ENCODE data around the gene KRTAP10-6.
"Not testable (repeated sequence)": the region's sequence is repeated elsewhere in the genome, so short reads cannot be mapped to it uniquely, and the experiment has no call there.

The KRTAP10-6 gene

DNA sequence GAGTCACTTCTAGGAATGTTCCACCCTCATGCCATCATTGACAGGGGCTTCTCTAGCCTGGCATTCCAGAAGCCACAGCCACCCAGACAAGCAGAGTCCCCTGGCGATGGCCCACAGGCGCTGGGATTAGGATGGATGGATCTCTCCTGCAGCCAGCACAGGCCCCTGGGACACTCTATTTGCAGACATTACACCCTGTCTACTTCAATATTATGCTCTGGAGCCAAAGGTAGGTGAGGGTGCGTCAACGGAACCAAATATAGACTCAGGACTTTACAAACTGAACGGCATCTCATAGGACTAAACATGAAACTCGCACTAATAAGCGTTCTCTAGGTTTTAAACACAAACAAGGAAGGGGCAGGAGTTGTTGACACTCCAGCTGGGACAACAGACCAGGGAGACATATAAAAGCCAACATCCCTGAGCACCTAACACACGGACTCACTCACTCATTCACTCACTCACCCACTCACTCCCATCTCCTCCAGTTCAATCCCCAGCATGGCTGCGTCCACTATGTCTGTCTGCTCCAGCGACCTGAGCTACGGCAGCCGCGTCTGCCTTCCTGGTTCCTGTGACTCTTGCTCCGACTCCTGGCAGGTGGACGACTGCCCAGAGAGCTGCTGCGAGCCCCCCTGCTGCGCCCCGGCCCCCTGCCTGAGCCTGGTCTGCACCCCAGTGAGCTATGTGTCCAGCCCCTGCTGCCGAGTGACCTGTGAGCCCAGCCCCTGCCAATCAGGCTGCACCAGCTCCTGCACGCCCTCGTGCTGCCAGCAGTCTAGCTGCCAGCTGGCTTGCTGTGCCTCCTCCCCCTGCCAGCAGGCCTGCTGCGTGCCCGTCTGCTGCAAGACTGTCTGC, 8.0 kb upstream of the KRTAP10-6 start, which contains the start of gene KRTAP10-7:
TSS of gene KRTAP10-7 (plus strand) at position 480 of the 861 bp plus-strand sequence. CDS start at position 505, 25 bp downstream.
- H3K4me1 ChIP-seq (ENCODE audit: control insufficient read depth, insufficient read depth, low read length); H3K27ac ChIP-seq (ENCODE audit: insufficient read depth, low read depth, low read length, poor library complexity, severe bottlenecking); H3K9me3 ChIP-seq (ENCODE audit: control insufficient read depth, low read length); H3K36me3 ChIP-seq (ENCODE audit: control insufficient read depth, insufficient read depth, low read length); H3K4me3 ChIP-seq (ENCODE audit: insufficient read depth, low read depth, low read length); H3K27me3 ChIP-seq (ENCODE audit: control insufficient read depth, insufficient read depth, low read length, poor library complexity, severe bottlenecking): not testable (repeated sequence)
- WGBS, 2 experiments: 89 to 90% methylated on average over 23 of the region's 23 CpGs

DNA sequence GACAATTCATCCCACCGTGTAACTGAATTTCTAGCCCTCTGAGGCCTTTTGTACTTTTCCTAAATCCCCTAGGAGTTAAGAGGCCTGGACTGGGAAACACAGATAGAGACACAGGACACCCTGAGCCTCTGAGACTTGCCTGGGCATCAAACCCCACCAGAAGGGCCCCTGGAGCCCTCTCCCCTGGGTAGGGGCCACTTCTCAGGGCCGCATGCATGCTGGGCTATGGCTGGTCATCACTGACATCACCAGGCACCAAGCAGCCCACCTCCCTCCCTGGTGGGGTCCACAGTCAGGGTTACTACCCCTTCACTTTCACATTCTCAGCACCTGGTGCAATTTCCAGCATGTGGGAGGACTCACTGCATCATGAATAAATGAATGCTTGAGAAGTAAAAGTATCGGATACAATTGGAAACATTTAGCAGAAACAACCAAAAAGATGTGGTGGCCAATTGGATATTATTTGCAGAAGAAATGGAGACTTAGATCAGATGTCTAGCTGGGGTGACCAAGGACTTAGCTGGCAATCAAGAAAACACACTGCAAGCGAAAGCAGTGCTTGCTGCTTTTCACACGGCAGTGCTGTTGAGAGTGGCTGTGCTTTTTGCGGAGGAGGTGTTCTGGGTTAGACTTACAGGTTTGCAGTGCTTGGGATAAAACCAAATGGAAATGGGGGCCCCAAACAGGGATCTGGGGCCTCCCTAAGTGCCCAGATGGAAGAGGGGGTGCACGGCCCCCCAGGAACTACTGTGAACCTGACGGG, 7.1 kb upstream of the KRTAP10-6 start:
- H3K27me3 ChIP-seq (ENCODE audit: control insufficient read depth, insufficient read depth, low read length, poor library complexity, severe bottlenecking): no peaks in the 10 kb centered on the region
- no peaks in the 10 kb centered on the region for H3K9me3 ChIP-seq (ENCODE audit: control insufficient read depth, low read length)
- no peak overlapping the region for H3K27ac ChIP-seq (ENCODE audit: insufficient read depth, low read depth, low read length, poor library complexity, severe bottlenecking)
- no peak overlapping the region for H3K4me3 ChIP-seq (ENCODE audit: insufficient read depth, low read depth, low read length)
- H3K36me3 ChIP-seq (ENCODE audit: control insufficient read depth, insufficient read depth, low read length): no peaks in the 10 kb centered on the region
- H3K4me1 ChIP-seq (ENCODE audit: control insufficient read depth, insufficient read depth, low read length): no peaks in the 10 kb centered on the region
- WGBS, 2 experiments: 82 to 85% methylated on average over 8 of the region's 8 CpGs

DNA sequence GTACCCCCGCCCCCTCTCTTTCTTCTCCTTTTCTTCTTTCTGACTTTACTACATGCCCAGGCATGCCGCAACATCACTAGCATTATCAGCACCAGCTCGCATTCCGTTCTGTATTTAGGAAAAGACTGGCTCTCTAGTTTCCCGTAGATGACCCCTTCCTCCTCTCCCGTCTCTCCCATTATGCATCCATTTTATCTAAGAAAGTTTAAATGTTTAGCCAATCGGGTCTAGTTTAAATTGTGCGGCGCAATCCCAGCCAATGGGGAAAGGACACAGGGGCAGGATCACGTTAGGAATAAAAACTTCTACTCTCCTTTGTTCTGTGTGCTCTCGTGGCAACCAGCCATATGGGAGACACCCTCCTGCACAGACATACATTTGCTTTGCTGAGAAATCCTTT, 5.8 kb upstream of the KRTAP10-6 start:
- H3K4me3 ChIP-seq (ENCODE audit: insufficient read depth, low read depth, low read length): no peak overlapping the region
- 60 to 62% methylated on average over 11 of the region's 11 CpGs for WGBS, 2 experiments
- peaks cover 4% of the 10 kb centered on the region for H3K4me1 ChIP-seq (ENCODE audit: control insufficient read depth, insufficient read depth, low read length)
- peak overlapping the region; percentile 76 for H3K27ac ChIP-seq (ENCODE audit: insufficient read depth, low read depth, low read length, poor library complexity, severe bottlenecking)
- no peaks in the 10 kb centered on the region for H3K9me3 ChIP-seq (ENCODE audit: control insufficient read depth, low read length)
- H3K27me3 ChIP-seq (ENCODE audit: control insufficient read depth, insufficient read depth, low read length, poor library complexity, severe bottlenecking): no peaks in the 10 kb centered on the region
- no peaks in the 10 kb centered on the region for H3K36me3 ChIP-seq (ENCODE audit: control insufficient read depth, insufficient read depth, low read length)

DNA sequence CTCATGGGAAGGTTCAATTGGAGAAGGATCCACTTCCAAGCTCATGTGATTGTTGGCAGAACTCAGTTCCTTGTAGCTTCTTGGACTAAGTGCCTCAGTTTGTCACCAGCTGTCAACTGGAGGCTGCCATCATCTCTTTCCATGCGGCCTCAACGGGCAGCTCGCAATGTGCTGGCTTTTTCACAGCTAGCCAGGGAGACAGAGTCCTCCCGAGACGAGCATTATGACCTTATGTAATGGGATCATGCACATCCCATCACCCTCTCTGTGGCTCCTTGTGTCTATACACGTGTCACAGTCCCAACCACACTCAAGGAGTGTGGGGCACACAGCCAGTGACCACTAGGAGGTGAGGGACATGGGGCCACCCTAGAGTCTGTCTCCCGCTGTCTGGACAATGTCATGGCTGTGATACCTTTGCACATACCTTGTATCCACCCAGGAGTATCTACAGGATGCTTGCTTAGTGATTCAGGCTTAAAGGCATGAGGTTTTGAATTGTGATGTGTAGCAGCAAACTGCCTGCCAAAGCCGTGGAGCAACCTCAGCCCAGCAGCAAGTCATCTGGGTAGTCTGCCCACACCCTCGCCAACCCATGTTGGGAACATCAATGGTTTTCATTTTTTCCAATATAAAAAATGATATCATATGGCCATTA, 3.9 kb upstream of the KRTAP10-6 start:
- Histone ChIP-seq H3K27ac (ENCODE audit: insufficient read depth, low read depth, low read length, poor library complexity, severe bottlenecking) (no peak overlapping the region), H3K4me3 (ENCODE audit: insufficient read depth, low read depth, low read length) (no peak overlapping the region), H3K27me3 (ENCODE audit: control insufficient read depth, insufficient read depth, low read length, poor library complexity, severe bottlenecking) (no peaks in the 10 kb centered on the region), H3K4me1 (ENCODE audit: control insufficient read depth, insufficient read depth, low read length) (peaks cover 12% of the 10 kb centered on the region), H3K36me3 (ENCODE audit: control insufficient read depth, insufficient read depth, low read length) (no peaks in the 10 kb centered on the region), H3K9me3 (ENCODE audit: control insufficient read depth, low read length) (no peaks in the 10 kb centered on the region)
- WGBS, 2 experiments: 94 to 95% methylated on average over 9 of the region's 9 CpGs

DNA sequence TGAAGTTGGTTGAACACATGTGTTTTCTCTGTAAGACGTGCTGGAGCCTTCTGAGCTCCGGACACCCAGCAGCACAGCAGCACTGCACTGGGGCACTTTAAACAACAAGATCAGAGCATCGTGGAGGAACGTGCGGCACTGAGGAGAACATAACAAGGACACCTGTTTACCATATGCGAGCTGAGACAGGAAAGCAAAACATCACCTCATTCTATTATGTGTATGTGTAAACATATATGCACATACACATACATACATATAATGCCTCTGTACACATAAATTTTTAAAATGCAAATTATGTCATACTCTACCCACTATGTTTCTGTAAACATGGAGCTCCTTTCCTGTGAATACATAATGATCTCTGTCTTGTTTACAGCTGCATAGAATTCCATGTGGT, 3.2 kb upstream of the KRTAP10-6 start:
- Histone ChIP-seq H3K4me1 (ENCODE audit: control insufficient read depth, insufficient read depth, low read length) (peaks cover 12% of the 10 kb centered on the region), H3K9me3 (ENCODE audit: control insufficient read depth, low read length) (no peaks in the 10 kb centered on the region), H3K4me3 (ENCODE audit: insufficient read depth, low read depth, low read length) (no peak overlapping the region), H3K27ac (ENCODE audit: insufficient read depth, low read depth, low read length, poor library complexity, severe bottlenecking) (no peak overlapping the region), H3K36me3 (ENCODE audit: control insufficient read depth, insufficient read depth, low read length) (no peaks in the 10 kb centered on the region), H3K27me3 (ENCODE audit: control insufficient read depth, insufficient read depth, low read length, poor library complexity, severe bottlenecking) (no peaks in the 10 kb centered on the region)
- WGBS, 2 experiments: 91 to 95% methylated on average over 5 to 6 of the region's 6 CpGs

DNA sequence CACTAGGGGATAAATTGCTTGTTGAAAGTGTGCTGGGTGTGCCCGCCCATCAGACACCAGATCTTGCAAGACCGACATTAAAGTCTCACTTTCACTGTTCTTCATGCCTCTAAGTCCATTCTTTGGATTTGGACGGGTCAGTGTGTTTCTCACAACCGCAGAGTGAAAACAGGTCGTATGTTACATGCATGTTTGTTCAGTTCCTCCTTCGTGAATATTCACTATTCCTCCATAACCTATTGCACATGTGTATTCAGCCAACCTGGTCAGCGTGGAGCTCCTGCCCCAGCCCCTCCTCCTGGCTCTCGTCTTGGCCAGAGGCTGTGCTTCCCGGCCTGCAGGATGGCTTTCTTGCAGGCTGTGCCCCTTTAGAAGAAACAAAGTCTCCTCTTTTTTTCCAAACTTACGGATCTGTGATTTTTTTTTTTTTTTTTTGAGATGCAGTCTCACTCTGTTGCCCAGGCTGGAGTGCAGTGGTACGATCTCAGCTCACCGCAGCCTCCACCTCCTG, 2.2 kb upstream of the KRTAP10-6 start:
- no peaks in the 10 kb centered on the region for H3K27me3 ChIP-seq (ENCODE audit: control insufficient read depth, insufficient read depth, low read length, poor library complexity, severe bottlenecking)
- H3K9me3 ChIP-seq (ENCODE audit: control insufficient read depth, low read length): no peaks in the 10 kb centered on the region
- no peak overlapping the region for H3K4me3 ChIP-seq (ENCODE audit: insufficient read depth, low read depth, low read length)
- H3K36me3 ChIP-seq (ENCODE audit: control insufficient read depth, insufficient read depth, low read length): no peaks in the 10 kb centered on the region
- H3K4me1 ChIP-seq (ENCODE audit: control insufficient read depth, insufficient read depth, low read length): peaks cover 12% of the 10 kb centered on the region
- no peak overlapping the region for H3K27ac ChIP-seq (ENCODE audit: insufficient read depth, low read depth, low read length, poor library complexity, severe bottlenecking)
- WGBS, 2 experiments: 94 to 95% methylated on average over 11 to 12 of the region's 12 CpGs

DNA sequence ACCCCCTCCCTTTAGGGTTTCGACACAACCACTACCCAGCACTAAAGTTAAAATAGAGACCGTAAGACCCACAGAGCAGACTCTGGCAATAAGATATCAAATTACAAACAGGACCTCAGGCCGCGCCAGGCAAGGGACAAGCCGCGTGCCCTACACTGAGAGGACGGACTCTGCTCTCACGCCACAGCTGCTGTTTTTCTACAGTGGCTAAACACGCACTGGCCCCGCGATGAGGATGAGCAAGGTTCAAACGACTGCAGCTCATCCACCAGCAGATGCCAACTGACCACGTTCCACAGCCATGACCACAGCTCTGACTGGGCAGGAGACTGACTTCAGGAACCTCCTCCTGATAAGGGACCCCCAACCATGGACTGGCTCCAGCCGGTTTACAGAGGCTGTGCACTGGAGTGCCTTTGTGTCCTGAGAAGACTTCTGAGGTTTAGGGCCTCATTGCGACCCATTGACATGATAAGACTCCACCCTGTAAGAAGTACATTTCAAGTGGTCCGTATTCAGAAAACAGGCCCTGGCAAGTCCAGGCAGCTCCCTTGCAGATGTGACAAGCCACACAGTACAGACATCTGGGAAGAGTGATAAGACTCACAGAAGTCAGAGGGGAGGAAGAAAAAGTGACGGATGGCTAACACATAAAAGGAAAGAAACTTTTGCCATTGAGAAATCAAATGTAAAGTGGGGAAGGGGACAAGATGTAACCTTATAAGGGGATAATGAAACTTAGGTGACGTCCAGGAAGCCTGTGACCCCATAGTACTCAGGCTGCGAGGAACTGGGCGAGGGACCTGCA, 1.5 kb upstream of the KRTAP10-6 start:
- Histone ChIP-seq H3K4me1 (ENCODE audit: control insufficient read depth, insufficient read depth, low read length) (peaks cover 12% of the 10 kb centered on the region), H3K27ac (ENCODE audit: insufficient read depth, low read depth, low read length, poor library complexity, severe bottlenecking) (no peak overlapping the region), H3K36me3 (ENCODE audit: control insufficient read depth, insufficient read depth, low read length) (no peaks in the 10 kb centered on the region), H3K4me3 (ENCODE audit: insufficient read depth, low read depth, low read length) (no peak overlapping the region), H3K27me3 (ENCODE audit: control insufficient read depth, insufficient read depth, low read length, poor library complexity, severe bottlenecking) (no peaks in the 10 kb centered on the region), H3K9me3 (ENCODE audit: control insufficient read depth, low read length) (no peaks in the 10 kb centered on the region)
- 77 to 78% methylated on average over 20 of the region's 20 CpGs for WGBS, 2 experiments

DNA sequence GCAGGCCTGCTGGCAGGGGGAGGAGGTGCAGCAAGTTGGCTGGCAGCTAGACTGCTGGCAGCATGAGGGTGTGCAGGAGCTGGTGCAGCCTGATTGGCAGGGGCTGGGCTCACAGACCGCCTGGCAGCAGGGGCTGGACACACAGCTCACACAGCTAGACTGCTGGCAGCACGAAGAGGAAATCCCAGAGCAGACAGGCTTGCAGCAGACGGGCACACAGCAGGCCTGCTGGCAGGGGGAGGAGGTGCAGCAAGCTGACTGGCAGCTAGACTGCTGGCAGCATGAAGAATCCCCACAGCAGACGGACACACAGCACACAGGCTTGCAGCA, 539 bp downstream of the KRTAP10-6 start:
- WGBS, 2 experiments: 96 to 100% methylated on average over 2 of the region's 4 CpGs
- H3K4me3 ChIP-seq (ENCODE audit: insufficient read depth, low read depth, low read length); H3K36me3 ChIP-seq (ENCODE audit: control insufficient read depth, insufficient read depth, low read length); H3K27ac ChIP-seq (ENCODE audit: insufficient read depth, low read depth, low read length, poor library complexity, severe bottlenecking); H3K27me3 ChIP-seq (ENCODE audit: control insufficient read depth, insufficient read depth, low read length, poor library complexity, severe bottlenecking); H3K9me3 ChIP-seq (ENCODE audit: control insufficient read depth, low read length): not testable (repeated sequence)
- peaks cover 12% of the 10 kb centered on the region for H3K4me1 ChIP-seq (ENCODE audit: control insufficient read depth, insufficient read depth, low read length)

DNA sequence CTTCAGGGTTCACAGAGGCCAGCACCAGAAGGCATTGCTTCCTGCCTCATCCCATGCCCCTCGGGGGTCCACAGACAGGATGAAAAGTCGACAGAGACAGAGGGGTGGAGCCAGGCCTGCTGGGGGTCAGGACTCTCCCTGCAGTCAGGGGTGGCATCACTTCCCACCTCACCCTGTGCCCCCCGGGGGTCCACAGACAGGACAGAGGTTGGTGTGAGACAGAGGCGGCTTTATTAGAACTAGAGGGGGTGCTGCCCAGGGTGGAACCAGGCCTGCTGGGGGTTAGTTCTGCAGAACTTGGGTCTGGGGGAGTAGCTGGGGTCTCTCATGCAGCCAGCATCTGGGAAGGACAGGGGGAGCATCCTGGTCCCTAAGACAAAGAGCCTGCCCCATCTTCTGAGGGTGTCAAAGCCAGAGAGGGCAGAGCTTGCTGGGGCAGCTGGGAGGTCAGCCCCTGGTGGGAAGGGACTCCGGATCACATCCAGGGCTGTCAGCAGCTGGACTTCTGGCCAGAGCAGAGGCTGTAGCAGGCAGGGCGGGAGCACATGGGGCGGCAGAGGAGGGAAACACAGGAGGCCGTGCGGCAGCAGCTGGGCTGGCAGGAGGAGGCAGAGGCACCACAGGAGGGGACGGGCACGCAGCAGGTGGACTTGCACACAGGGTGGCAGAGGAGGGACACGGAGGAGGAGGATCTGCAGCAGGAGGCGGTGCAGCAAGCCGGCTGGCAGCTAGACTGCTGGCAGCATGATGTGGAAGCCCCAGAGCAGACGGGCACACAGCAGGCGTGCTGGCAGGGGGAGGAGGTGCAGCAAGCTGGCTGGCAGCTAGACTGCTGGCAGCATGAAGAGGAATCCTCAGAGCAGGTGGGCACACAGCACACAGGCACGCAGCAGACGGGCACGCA, 1.2 kb downstream of the KRTAP10-6 start:
- peaks cover 12% of the 10 kb centered on the region for H3K4me1 ChIP-seq (ENCODE audit: control insufficient read depth, insufficient read depth, low read length)
- H3K36me3 ChIP-seq (ENCODE audit: control insufficient read depth, insufficient read depth, low read length); H3K4me3 ChIP-seq (ENCODE audit: insufficient read depth, low read depth, low read length); H3K27me3 ChIP-seq (ENCODE audit: control insufficient read depth, insufficient read depth, low read length, poor library complexity, severe bottlenecking); H3K9me3 ChIP-seq (ENCODE audit: control insufficient read depth, low read length); H3K27ac ChIP-seq (ENCODE audit: insufficient read depth, low read depth, low read length, poor library complexity, severe bottlenecking): not testable (repeated sequence)
- 83 to 87% methylated on average over 16 to 18 of the region's 19 CpGs for WGBS, 2 experiments

Data from ectodermal cell (in vitro differentiated cells).